ENCODE results near the gene IFNLR1.

- TF ChIP-seq CTCF (IDR thresholded peaks at IDR 0.05) (no peak), POLR2A (IDR thresholded peaks at IDR 0.05) (no peak)
Observed at GRCh38 chr1:24233684-24234600, 46.9 kb upstream of the IFNLR1 start.

Data from Peyer's patch (tissue), 4 donors.